Activated naive CD8-positive, alpha-beta T cell treated with anti-CD3 and anti-CD28 coated beads, Interleukin-2, amount 10 ng/mL, durations not matched to agents 7 days and 5 days (primary cell): Measurements from ENCODE around the gene CD2AP. TPM values are rescaled to one million over a fixed set of nuclear protein-coding genes. Genes with fewer than 3 reads are reported as not detected.

Source experiments
- ATAC-seq: fragments of 150-1000 bp; cut with Tn5 transposase; one replicate; pipeline ENCODE4 v1.10.0; 2021; ENCODE audit warnings: low read depth, moderate library complexity
- POLR2A ChIA-PET: fragments of 350-600 bp; sonication (Branson Sonifier 250); formaldehyde crosslinking; loops from one replicate; lab custom pipeline; 2021; ENCODE audit warnings: antibody characterized with exemption; lab: Charles Lee
- DNase-seq: peaks from one replicate; pipeline ENCODE4 v3.0.0; 2021
- H3K27ac Mint-ChIP-seq: one replicate; pipeline ENCODE4 v1.8.0; 2022; ENCODE audit warnings: mild to moderate bottlenecking, mixed read lengths
- H3K27me3 Mint-ChIP-seq: one replicate; pipeline ENCODE4 v1.8.0; 2022; ENCODE audit warnings: mild to moderate bottlenecking, moderate library complexity, mixed read lengths
- H3K36me3 Mint-ChIP-seq: one replicate; pipeline ENCODE4 v1.8.0; 2021; ENCODE audit warnings: mild to moderate bottlenecking, mixed read lengths
- H3K4me1 Mint-ChIP-seq: one replicate; pipeline ENCODE4 v1.8.0; 2021; ENCODE audit warnings: mixed read lengths
- H3K4me3 Mint-ChIP-seq: one replicate; pipeline ENCODE4 v1.8.0; 2022; ENCODE audit warnings: mild to moderate bottlenecking, moderate library complexity, mixed read lengths
- H3K9me3 Mint-ChIP-seq: one replicate; pipeline ENCODE4 v1.8.0; 2021; ENCODE audit warnings: mixed read lengths
- total RNA-seq, 2 experiments: library from RNA; stranded (reverse); gene quantifications; one replicate each; pipeline ENCODE4 v1.2.3, GENCODE V29; 2021

Gene CD2AP
- total RNA-seq, 2 experiments from 2014 or later = 38.9 to 45.4 TPM

GRCh38 chr6:47651505-47651944 is 173.9 kb downstream of the CD2AP start:
- Mint-ChIP-seq H3K36me3 (no peaks in the 10 kb centered on the region), H3K4me1 (peaks cover 17% of the 10 kb centered on the region), H3K4me3 (no peak overlapping the region), H3K27me3 (peaks cover 6% of the 10 kb centered on the region), H3K27ac (no peak overlapping the region), H3K9me3 (no peaks in the 10 kb centered on the region)
- ATAC-seq = no peak
- DNase-seq = no peak
- POLR2A ChIA-PET = no interaction called here

- no peak overlapping the region for H3K27ac Mint-ChIP-seq
- POLR2A ChIA-PET = no interaction called here
- peaks cover 14% of the 10 kb centered on the region for H3K4me1 Mint-ChIP-seq
- ATAC-seq = no peak
- DNase-seq = no peak
- H3K4me3 Mint-ChIP-seq = no peak overlapping the region
- no peaks in the 10 kb centered on the region for H3K9me3 Mint-ChIP-seq
- H3K36me3 Mint-ChIP-seq = no peaks in the 10 kb centered on the region
- peaks cover 4% of the 10 kb centered on the region for H3K27me3 Mint-ChIP-seq
These were observed 176.1 kb downstream of the CD2AP start for GRCh38 chr6:47653706-47654105.

DNA sequence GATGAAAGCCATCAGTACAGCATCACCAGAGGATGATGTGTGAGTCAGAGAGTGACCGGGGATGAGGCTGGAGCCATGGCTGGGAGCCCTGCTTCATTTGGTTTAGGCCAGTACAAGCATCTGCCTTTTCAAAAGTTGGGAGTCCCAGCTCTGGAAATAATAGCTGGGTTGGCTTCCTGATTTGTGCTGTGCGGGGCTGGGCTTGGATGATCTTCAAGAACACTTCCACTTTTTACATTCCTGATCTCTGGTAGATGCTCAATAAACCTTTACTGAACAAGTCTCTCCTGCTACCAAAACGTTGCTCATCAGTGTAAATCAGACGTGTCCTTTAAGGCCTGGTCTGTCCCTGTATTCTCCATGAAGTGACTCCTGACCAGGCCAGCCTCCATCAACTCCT is 176.7 kb downstream of the CD2AP start:
- POLR2A ChIA-PET = no interaction called here
- no peak overlapping the region for H3K27ac Mint-ChIP-seq
- DNase-seq (no peak), ATAC-seq (no peak)
- H3K9me3 Mint-ChIP-seq = no peaks in the 10 kb centered on the region
- H3K27me3 Mint-ChIP-seq = peaks cover 9% of the 10 kb centered on the region
- H3K36me3 Mint-ChIP-seq = no peaks in the 10 kb centered on the region
- H3K4me1 Mint-ChIP-seq = peaks cover 14% of the 10 kb centered on the region
- H3K4me3 Mint-ChIP-seq = no peak overlapping the region

- ATAC-seq (peak; percentile 100), DNase-seq (peak; percentile 39)
- H3K4me3 Mint-ChIP-seq = no peak overlapping the region
- H3K36me3 Mint-ChIP-seq = no peaks in the 10 kb centered on the region
- H3K9me3 Mint-ChIP-seq = no peaks in the 10 kb centered on the region
- peaks cover 14% of the 10 kb centered on the region for H3K4me1 Mint-ChIP-seq
- H3K27me3 Mint-ChIP-seq = peaks cover 15% of the 10 kb centered on the region
- H3K27ac Mint-ChIP-seq = no peak overlapping the region
- POLR2A ChIA-PET = interaction anchor here (0.8 to 1.8 kb wide), 2 partner anchors 25 to 179 kb away, joined by 5 to 6 read pairs; partner anchors contain the start of gene CD2AP
These were observed 178.4 kb downstream of the CD2AP start for GRCh38 chr6:47655719-47656595.

DNA sequence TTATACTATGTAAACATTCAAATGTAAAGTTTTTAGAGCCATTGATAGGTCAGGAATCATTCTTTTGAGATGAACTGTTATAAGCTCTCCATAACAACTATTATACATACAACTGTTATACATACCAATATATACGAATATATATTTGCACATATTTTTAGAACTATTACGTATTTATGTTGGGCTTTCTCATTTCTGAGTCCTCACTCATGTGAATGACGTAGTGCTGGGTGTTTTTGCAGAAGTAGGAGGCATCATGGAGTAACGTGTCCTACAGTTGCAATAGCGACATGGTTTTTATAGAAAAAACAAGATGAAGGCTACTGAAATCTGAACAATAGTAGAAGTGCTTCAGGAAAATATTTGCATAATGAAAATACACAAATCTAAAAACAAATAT is 184.4 kb downstream of the CD2AP start:
- Mint-ChIP-seq H3K9me3 (no peaks in the 10 kb centered on the region), H3K27ac (no peak overlapping the region), H3K4me1 (peaks cover 2% of the 10 kb centered on the region), H3K27me3 (peaks cover 33% of the 10 kb centered on the region), H3K36me3 (no peaks in the 10 kb centered on the region), H3K4me3 (no peak overlapping the region)
- POLR2A ChIA-PET = no interaction called here
- no peak for ATAC-seq
- DNase-seq = no peak

GRCh38 chr6:47663462-47664216 is 186.1 kb downstream of the CD2AP start:
- Mint-ChIP-seq H3K27ac (no peak overlapping the region), H3K27me3 (peaks cover 33% of the 10 kb centered on the region), H3K4me3 (no peak overlapping the region), H3K4me1 (peaks cover 2% of the 10 kb centered on the region), H3K36me3 (no peaks in the 10 kb centered on the region), H3K9me3 (no peaks in the 10 kb centered on the region)
- ATAC-seq (no peak), DNase-seq (no peak)
- POLR2A ChIA-PET = no interaction called here

DNA sequence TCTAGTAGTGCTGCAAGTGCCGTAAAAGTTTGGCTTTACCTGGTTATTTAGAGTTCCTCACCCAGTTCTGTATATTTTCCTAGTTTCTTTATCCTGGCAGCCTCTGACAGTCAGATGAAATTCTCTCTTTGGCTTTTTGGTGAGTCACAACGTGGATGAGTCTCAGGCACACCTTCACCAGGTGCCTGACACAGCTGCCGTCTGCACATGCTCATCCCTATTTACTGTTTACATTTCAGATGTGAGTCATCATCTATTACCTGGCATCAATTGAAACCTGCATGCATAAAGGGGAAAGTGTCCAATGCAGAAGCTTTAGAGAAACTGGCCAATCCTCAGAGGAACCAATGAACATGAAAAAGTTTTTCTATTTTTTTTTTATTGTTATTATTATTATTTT is 187.5 kb downstream of the CD2AP start:
- POLR2A ChIA-PET = no interaction called here
- ATAC-seq (no peak), DNase-seq (no peak)
- no peaks in the 10 kb centered on the region for H3K9me3 Mint-ChIP-seq
- no peak overlapping the region for H3K27ac Mint-ChIP-seq
- H3K4me1 Mint-ChIP-seq = peaks cover 2% of the 10 kb centered on the region
- H3K27me3 Mint-ChIP-seq = peaks cover 35% of the 10 kb centered on the region
- H3K36me3 Mint-ChIP-seq = no peaks in the 10 kb centered on the region
- no peak overlapping the region for H3K4me3 Mint-ChIP-seq

DNA sequence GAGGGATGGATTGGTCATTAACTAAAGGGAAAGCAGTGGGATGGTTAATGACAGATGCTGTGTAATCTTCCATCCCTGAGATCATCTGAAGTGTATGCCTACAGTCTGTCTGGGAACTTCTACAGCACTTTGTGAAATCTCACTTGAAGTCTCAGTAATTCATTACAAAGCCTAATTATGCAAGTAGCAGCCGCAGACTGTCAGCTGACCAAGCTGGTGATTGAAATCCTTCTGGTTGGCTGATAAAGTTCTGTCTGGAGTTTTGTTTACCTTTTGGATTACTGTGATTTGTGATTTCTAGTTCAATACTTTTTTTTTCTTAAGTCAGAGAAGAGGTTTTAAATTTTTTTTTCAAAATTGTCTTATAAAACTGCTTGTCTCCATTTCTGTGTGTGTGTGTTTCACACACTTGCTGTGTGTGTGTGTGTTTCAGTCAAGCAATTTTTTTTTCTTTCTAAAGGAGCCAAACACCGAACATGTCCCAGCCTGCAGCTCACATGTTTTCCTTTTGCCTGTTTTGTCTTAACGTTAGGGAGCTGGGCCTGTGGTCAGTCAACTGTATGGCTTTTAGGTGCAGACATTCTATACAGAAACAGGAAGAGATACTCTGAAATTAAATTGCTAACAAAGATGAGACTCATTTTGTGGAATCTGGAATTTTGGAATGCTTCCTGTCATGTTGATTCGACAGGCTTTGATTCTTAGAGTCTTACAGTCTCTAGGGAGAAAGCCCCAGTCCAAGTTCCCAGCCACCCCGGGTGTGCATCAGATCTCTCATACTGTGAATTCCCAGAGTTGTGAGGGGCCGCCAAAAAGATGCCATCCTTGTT is 192.3 kb downstream of the CD2AP start:
- ATAC-seq = no peak
- peaks cover 27% of the 10 kb centered on the region for H3K27me3 Mint-ChIP-seq
- no peaks in the 10 kb centered on the region for H3K9me3 Mint-ChIP-seq
- H3K4me3 Mint-ChIP-seq = no peak overlapping the region
- H3K27ac Mint-ChIP-seq = no peak overlapping the region
- H3K4me1 Mint-ChIP-seq = peaks cover 2% of the 10 kb centered on the region
- no peak for DNase-seq
- H3K36me3 Mint-ChIP-seq = no peaks in the 10 kb centered on the region
- POLR2A ChIA-PET = no interaction called here

GRCh38 chr6:47670851-47671250 is 193.3 kb downstream of the CD2AP start:
- Mint-ChIP-seq H3K4me3 (no peak overlapping the region), H3K27ac (no peak overlapping the region), H3K27me3 (peaks cover 27% of the 10 kb centered on the region), H3K9me3 (no peaks in the 10 kb centered on the region), H3K36me3 (no peaks in the 10 kb centered on the region), H3K4me1 (peaks cover 2% of the 10 kb centered on the region)
- ATAC-seq = no peak
- POLR2A ChIA-PET = no interaction called here
- DNase-seq = no peak

DNA sequence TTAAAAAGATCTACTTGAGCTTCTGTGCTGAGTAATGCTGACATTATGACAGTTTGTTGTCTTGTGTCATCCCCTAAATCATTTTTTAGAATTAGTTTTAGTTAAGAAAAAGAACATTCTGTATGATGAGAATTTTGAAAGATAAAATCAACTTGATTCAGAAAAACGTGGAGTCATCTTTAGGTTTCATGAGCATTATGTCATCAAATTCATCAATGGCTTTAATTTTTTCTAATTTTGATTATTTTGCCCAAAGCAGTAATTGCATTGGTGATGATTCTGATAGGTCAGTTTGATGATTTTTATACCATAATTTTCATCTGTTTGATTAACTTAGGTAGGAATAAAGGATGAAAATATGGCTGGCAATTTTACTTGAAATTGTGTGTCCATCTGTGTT is 194.2 kb downstream of the CD2AP start:
- Mint-ChIP-seq H3K4me1 (no peaks in the 10 kb centered on the region), H3K9me3 (no peaks in the 10 kb centered on the region), H3K27me3 (peaks cover 25% of the 10 kb centered on the region), H3K27ac (no peak overlapping the region), H3K36me3 (no peaks in the 10 kb centered on the region), H3K4me3 (no peak overlapping the region)
- DNase-seq (no peak), ATAC-seq (no peak)
- POLR2A ChIA-PET = no interaction called here

DNA sequence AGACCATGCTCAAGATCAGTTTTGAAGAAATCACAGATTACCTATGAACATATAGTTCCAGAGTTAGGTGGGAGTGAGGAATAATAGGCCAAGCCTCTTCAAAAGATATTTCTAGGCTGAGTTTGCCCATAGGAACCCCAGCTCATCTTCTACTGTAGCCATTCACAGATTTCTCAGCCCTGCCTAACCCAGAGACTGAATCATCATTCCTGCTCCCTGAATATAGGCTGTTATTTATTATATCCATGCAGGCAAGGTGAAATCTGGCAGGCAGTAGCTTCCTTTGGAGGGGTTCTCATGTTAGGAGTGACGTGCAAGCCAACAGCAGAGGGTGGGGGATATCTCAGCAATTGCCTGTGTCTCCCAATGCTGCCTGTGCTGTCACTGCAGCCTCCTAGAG is 195.2 kb downstream of the CD2AP start:
- DNase-seq = no peak
- H3K4me1 Mint-ChIP-seq = no peaks in the 10 kb centered on the region
- POLR2A ChIA-PET = no interaction called here
- H3K27ac Mint-ChIP-seq = no peak overlapping the region
- H3K27me3 Mint-ChIP-seq = peaks cover 25% of the 10 kb centered on the region
- H3K4me3 Mint-ChIP-seq = no peak overlapping the region
- no peaks in the 10 kb centered on the region for H3K36me3 Mint-ChIP-seq
- ATAC-seq = no peak
- no peaks in the 10 kb centered on the region for H3K9me3 Mint-ChIP-seq

DNA sequence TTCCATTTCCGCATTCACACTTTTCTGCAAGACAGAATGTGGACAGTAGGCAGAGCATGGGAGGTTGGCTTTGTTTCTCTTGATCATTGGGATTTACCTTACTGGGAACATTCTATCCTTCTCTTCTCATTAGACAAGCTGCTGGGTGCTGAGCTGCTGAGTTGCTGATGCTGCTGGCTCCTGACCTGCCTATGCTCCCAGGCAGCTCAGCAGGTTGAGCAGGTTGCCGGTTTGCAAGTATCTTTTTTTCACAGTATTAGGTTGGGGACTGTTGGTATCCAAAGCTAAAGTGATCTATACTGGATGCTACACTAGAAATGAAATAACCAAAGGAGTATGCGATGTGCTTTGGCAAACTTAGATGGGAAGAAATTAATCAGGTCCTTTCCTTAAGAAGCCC is 197.1 kb downstream of the CD2AP start:
- ATAC-seq = no peak
- H3K4me1 Mint-ChIP-seq = no peaks in the 10 kb centered on the region
- POLR2A ChIA-PET = no interaction called here
- DNase-seq = no peak
- no peaks in the 10 kb centered on the region for H3K9me3 Mint-ChIP-seq
- H3K27ac Mint-ChIP-seq = no peak overlapping the region
- H3K27me3 Mint-ChIP-seq = peaks cover 24% of the 10 kb centered on the region
- H3K36me3 Mint-ChIP-seq = no peaks in the 10 kb centered on the region
- H3K4me3 Mint-ChIP-seq = no peak overlapping the region
